HUDEP-2 (cell line): ENCODE measurements around the gene CAPN5.
"Not testable (repeated sequence)": the region's sequence is repeated elsewhere in the genome, so short reads cannot be mapped to it uniquely, and the experiment has no call there.

Experiments
- DNase-seq, 76 experiments: peaks; one replicate each; lab custom pipeline; 2025; ENCODE audit not compliant: unreplicated experiment in 76 of 76; lab: John Stamatoyannopoulos, UW

The CAPN5 gene

DNA sequence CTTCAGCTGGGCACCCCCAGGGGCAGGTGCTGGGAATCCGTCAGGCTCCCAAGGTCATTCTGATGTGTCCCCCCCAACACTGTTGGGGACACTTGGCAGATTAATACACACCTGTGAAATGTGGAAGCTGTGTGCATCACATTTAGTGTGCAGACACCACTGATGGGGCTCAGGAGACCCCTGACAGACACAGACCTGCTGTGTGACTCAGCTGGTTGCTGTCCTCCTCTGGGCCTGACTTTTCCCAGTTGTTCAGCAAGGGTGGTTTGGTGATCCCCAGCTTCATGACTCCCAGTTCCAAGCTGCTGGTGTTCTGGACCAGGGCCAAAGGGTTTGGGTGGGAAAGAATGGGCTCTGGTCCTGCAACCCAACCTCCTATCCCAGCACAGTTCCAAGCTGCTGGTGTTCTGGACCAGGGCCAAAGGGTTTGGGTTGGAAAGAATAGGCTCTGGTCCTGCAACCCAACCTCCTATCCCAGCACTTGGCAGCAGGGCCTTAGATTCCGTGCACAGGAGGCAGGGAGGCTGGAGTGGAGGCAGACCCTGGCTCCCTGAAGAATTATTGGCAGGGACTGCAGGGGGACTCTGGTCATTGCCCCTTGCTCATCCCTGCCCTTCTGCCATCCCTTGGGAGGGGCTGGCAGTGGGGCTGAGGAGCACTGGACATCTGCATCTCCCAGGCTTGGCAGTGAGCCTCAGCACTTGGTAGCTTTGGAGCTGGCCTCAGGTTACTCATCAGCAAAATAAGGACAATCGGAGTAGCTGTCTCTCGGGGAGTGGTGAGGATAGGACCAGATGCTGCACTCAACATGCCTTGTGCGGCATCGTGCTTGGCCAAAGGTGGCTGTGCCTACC is 27.4 kb downstream of the CAPN5 start:
- no peak for DNase-seq

GRCh38 chr11:77094841-77095365 is 28.1 kb downstream of the CAPN5 start:
- no peak for DNase-seq

DNA sequence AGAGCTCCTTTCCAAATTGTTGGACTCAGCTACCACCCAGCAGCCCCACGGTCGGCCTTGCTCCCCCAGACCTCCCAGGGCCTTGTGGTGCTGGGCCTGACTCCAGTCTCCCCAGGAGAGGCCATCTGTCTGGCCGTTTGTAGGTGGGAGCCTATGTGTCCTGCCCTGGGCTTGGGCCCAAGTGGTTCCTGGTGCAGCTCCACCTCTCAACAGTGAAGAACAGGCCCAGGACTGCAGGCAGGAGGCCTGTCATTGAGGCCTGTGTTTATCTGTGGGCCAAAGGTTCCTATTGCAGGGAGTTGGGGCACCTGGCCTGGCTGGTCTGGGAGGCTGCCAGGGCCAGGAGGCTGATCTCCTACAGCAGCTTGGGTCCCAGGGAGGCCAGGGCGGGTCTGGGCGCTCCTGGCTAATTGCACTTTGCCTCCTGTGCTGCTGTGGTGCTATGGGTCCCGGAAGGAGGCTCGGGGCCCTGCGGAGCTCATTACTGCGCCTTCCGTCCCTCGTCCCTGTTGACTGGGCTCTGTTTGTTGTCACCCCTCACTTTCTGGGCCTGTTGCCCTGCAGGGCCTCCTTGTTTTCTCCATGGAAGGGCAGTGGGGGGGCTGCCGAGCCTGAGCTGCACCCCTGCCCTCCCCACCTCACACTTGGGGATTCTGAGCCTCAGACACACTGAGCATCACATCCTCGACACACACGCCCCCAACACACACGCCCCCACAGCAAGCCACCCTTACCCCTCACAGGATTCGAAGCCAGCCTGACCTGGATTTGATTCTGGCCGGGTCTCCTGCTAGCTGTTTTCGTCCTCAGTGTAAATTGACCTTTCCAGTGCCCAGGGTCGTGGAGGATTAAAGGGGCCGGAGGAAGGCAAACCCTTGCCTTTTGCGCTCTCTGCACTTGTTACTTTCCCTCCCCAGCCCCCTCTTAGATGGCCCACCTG is 29.1 kb downstream of the CAPN5 start:
- DNase-seq = no peak

GRCh38 chr11:77096591-77097019 is 29.8 kb downstream of the CAPN5 start:
- DNase-seq = no peak

DNA sequence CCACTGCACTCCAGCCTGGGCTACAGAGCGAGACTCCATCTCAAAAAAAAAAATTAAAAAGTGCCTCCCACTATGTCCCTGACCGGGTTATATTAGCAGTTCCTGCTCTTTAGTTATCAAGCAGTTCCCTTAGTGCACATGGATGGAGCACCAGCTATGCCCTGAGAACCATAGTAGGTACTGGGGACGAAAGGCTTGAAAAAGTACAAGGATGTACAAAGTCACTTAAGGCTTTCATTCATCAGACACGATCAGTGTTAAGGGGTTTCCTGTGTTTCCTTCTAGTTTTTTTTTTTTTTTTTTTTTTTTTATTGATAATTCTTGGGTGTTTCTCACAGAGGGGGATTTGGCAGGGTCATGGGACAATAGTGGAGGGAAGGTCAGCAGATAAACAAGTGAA is 30.4 kb downstream of the CAPN5 start:
- not testable (repeated sequence) for DNase-seq

- DNase-seq = no peak
These were observed 33.6 kb downstream of the CAPN5 start for GRCh38 chr11:77100166-77101042.

DNA sequence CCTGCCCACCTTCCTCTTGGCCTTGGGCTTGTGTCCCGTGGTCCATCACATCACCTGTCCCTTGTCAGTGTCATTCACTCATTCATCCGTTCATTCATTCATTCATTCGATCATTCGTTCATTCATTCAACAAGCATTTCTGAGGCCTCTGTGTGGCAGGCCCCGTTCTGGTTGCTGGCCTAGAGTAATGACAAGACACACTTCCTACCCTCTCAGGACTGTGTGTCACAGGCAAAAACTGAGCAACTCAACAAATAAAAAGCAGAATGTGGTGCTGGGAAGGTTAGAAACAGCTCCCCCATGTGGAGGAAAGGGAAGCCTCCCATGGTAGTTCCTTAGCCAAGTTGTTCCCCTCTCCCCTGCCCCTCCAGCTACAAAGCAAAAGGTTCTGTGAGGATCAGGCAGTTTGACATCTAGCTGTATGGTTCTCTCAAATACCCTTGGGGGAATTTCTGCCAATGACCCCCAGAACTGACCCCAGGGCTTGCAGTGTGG is 34.3 kb downstream of the CAPN5 start:
- DNase-seq = peak in 21 of 76 experiments; percentile 8 to 53 (median 27)

DNA sequence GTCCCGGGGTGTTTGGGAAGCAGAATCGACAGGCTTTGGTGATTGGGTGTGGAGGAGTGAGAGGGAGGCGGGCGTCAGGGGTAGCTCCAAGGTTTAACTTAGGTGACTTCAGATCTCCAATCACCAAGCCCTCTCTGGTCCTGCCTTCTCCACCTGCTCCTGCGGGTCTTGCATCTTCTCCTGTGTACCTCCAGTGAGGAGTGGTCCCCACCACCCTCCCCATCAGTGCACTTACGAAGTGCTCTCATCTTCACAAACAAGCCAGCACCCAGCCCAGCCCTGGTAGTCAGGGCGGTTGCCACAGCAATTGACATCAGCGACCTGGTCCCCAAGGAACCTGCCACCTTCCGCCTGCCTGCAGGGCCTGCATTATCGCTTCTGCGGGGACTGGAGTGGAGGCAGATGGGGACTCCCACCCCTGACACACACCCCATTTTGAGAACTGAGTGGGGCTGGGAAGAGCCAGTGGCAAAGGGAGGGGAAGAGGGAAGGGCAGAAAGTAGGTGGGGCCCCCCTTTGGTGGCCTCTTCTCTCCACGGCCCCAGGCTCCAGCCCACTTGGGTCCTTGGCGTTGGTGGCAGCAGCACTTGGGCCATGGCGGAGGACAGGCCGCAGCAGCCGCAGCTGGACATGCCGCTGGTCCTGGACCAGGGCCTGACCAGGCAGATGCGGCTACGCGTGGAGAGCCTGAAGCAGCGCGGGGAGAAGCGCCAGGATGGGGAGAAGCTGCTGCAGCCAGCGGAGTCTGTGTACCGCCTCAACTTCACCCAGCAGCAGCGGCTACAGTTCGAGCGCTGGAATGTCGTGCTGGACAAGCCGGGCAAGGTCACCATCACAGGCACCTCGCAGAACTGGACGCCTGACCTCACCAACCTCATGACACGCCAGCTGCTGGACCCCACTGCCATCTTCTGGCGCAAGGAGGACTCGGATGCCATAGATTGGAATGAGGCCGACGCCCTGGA is 35.8 kb downstream of the CAPN5 start, which contains the start of gene OMP:
TSS of gene OMP (plus strand) at position 595 of the 965 bp plus-strand sequence. CDS start at position 595, 0 bp downstream.
- no peak for DNase-seq

GRCh38 chr11:77103319-77103718 is 36.5 kb downstream of the CAPN5 start:
- DNase-seq = no peak

DNA sequence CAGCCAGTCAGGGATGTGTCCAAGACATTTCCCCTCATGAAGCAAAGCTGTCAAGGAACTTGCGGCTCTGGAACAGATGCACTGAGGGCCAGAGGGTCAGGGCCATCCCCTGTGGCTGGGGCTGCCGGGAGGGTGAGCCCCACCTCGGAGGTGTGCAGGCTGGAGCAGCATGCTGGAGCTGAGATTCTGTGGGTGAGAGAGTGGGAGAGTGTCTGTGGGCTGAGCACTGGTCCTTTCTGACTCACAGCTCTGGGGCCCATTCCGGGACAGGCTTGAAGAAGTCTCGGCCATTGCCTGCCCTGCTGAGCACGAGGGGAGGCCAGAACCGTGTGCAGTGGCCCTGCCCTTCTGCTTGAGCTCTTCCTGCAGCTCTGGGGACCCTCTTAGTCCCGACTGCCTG is 38.0 kb downstream of the CAPN5 start:
- no peak for DNase-seq

DNA sequence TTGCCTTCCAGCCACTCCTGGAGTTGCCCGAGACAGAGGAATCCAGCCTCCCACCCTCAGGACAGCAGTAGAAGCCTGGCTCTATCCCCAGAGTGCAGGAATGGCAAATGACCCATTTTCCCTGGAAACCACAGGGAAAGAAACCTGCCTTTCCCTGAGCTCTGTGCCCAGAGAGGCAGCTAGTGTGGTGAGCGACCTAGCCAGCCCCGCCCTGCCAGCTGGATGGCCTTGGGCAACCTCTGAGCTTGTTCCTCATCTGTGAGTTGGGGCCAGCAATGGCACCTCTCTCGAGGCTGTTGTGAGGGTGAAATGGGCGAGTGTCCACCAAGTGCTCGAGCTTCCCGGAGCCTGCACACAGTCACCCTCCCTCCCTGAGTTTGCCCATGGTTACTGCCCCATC is 39.5 kb downstream of the CAPN5 start:
- peak in 5 of 76 experiments; percentile 8 to 28 (median 16) for DNase-seq

DNA sequence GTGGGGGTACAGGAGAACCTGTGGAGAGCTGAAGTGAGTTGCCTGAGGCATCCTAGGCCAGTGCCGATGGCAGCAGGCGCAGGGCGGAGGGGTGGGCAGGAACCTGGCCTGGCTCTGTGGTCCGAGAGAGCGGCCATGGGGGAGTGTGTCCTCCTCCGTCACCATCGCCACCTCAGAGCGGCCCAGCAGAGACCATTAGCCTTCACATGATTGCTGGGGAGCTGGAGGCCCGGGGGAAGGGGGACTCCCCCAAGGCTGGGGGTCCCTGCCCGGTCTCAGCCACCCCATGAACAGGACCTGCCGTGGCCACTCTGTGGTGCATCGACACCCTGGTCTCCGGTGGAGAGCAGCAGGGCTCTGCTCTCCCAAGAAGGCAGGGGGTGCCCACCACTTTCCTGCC is 40.0 kb downstream of the CAPN5 start:
- DNase-seq = no peak

- peak in 53 of 76 experiments; percentile 9 to 65 (median 38) for DNase-seq
These were observed 41.2 kb downstream of the CAPN5 start for GRCh38 chr11:77107950-77108349.

GRCh38 chr11:77108436-77108835 is 41.7 kb downstream of the CAPN5 start:
- DNase-seq = no peak

DNA sequence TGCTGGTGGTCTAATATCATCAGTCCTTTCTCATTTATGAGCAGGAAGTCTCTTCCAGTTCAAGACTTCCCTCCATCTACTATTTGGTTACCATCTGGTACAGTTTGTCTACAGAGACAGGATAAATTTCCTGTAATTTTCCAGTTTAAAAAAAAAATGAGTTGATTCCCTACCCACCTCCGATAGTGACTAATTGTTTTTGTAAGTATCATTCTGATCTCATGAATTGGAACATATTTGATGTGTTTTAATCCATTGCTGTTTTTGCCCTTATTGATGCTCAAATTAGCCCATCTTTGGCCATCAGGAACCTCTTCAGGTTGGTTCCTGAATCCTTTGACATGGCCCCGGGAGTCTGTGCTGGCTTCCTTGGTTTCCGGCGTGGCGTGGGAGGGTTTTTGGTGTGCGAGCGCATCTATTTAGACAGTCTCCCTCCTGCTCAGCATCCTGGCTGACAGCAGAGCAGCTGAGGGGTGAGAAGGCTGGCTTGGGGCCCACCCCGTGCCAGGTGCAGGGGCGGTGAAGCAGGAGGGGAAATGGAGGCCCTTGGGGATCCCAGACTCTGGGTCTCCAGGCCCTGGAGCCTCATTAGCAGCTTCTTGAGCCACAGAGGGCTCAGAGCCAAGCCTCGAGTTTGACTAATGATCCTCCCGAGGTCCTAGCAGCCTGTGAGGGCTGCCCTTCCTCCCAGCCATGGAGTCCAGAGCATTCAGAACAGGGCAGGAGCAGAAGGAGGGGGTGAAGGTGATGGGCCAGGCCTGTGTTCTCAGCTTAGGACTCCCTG is 42.7 kb downstream of the CAPN5 start:
- no peak for DNase-seq

- no peak for DNase-seq
These were observed 44.1 kb downstream of the CAPN5 start for GRCh38 chr11:77110836-77111235.

DNA sequence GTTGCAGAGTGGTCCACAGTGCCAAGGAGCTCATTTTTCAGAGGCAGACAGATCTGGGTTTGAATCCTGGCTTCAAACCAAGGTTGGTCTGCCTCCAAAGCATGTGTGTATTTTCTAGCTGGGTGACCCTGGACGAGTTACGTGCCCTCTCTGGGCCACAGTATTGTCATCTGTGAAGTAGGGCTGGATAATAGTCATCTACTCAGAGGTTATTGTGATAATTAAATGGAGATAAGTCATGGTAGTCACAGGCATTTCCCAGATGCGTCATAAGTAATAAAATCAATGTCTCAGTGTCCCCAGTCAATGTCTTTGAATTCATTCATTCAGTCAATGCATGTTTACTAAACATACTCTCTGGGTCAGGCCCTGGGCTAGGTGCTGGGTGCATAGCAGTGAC is 44.5 kb downstream of the CAPN5 start:
- DNase-seq = no peak

GRCh38 chr11:77111946-77112345 is 45.2 kb downstream of the CAPN5 start:
- DNase-seq = no peak
